DMS153 (cell line): ENCODE data around the gene RABGGTA.

Experiments
- DNase-seq: peaks from one replicate; lab custom pipeline; 2025; lab: John Stamatoyannopoulos, UW

Gene RABGGTA

GRCh38 chr14:24271134-24271833 lies at the start of gene RABGGTA:
TSS of gene RABGGTA (minus strand) at chr14:24271597. CDS start at chr14:24271115, 482 bp downstream.
- DNase-seq, result peak; percentile 91

- no peak for DNase-seq
Measured at GRCh38 chr14:24317141-24317928, 45.9 kb upstream of the RABGGTA start.

- no peak for DNase-seq
Measured at GRCh38 chr14:24316597-24316950, 45.2 kb upstream of the RABGGTA start.

GRCh38 chr14:24315807-24316596 lies 44.6 kb upstream of the RABGGTA start:
- no peak for DNase-seq

GRCh38 chr14:24315243-24315806 lies 43.9 kb upstream of the RABGGTA start:
- no peak for DNase-seq

GRCh38 chr14:24314377-24315193 lies 43.2 kb upstream of the RABGGTA start:
- no peak for DNase-seq

- DNase-seq, result no peak
Measured at GRCh38 chr14:24313913-24314312, 42.5 kb upstream of the RABGGTA start.

GRCh38 chr14:24312736-24313507 lies 41.5 kb upstream of the RABGGTA start:
- no peak for DNase-seq

GRCh38 chr14:24311837-24312615 lies 40.6 kb upstream of the RABGGTA start:
- no peak for DNase-seq

GRCh38 chr14:24310646-24311604 lies 39.5 kb upstream of the RABGGTA start, which contains the start of gene LTB4R:
TSS of gene LTB4R (plus strand) at chr14:24311502. CDS start at chr14:24315652, 4,150 bp downstream.
- peak; percentile 56 for DNase-seq

GRCh38 chr14:24310265-24310645 lies 38.9 kb upstream of the RABGGTA start:
- DNase-seq, result no peak

- no peak for DNase-seq
Measured at GRCh38 chr14:24309538-24310264, 38.3 kb upstream of the RABGGTA start, which contains the start of gene LTB4R2. TSS of gene LTB4R2 (plus strand) at chr14:24310140. CDS start at chr14:24310665, 525 bp downstream.

GRCh38 chr14:24308342-24309124 lies 37.1 kb upstream of the RABGGTA start:
- no peak for DNase-seq

GRCh38 chr14:24307575-24308341 lies 36.4 kb upstream of the RABGGTA start, which contains the start of gene CIDEB:
TSS of gene CIDEB (minus strand) at chr14:24307977. CDS start at chr14:24307858, 119 bp downstream.
- no peak for DNase-seq

GRCh38 chr14:24307156-24307574 lies 35.8 kb upstream of the RABGGTA start:
- no peak for DNase-seq

GRCh38 chr14:24304019-24304387 lies 32.6 kb upstream of the RABGGTA start:
- no peak for DNase-seq
